GM21390 (cell line): ENCODE results near the gene EPHA6.
A peak's percentile ranks its signal among the peaks of the same experiment; 100 is the strongest.

ENCODE experiments used
- ATAC-seq: cut with Tn5 transposase; IDR thresholded peaks from one replicate; pipeline ENCODE4 v1.9.1; 2021; ENCODE audit not compliant: unreplicated experiment

EPHA6 gene

DNA sequence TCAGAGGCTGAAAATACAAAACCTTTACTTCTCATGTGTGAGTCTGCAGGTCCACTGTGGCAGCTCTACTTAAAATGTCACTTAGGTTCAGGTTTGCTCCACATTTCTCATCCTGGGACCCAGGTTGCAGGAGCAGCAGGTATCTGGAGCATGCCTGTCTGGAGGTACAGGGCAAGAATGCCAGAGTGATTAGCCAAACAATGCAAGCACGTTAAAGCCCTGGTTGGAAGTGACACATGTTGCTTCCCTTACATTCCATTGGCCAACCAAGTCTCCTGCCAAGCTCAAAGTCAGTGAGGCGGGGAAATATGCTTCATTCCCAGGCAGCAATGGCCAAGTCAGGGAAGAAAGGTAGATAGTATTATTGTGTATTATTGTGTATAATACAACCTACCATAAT lies 873.3 kb downstream of the EPHA6 start:
- no peak for ATAC-seq

DNA sequence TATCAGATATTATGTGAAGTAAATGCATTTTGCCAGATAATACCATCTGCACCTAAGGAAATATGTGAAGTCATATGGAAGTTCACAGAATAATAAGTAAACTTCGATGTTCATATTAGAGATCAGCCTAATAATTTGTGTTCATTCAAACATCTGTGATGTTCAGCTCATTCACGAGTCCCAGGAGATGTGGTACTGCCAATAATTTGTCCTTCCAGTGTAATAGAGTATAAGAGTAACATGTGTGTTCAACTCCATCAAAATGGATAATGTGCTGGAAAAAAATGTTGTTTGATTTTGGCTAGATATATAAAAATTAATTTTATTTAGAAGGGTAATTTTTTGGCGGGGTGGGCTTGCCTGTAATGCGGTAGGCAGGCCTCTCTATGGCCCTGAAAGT lies 874.7 kb downstream of the EPHA6 start:
- ATAC-seq, result no peak

- ATAC-seq, result no peak
Measured at GRCh38 chr3:97689962-97690361, 875.6 kb downstream of the EPHA6 start.

GRCh38 chr3:97691354-97691753 lies 877.0 kb downstream of the EPHA6 start:
- no peak for ATAC-seq

- ATAC-seq, result no peak
Measured at GRCh38 chr3:97692389-97692788, 878.0 kb downstream of the EPHA6 start.

DNA sequence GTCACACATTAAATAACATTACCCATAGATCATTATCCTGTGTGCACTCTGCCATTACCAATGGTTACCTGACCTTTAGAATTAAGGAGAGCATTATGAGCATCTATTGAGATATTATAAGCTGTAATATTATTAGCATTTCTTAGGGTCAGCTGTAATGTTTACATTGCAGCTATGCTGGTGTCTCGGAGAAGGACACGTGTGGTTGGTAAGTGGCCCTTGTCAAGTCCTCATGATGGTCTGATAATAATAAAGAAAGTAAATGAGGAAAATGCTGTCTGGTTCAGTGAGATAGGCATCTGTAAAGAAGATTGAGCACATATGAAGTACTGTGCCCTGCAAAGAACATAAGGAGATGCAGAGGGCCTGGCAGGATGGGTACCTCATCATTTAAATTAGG lies 878.4 kb downstream of the EPHA6 start:
- no peak for ATAC-seq

DNA sequence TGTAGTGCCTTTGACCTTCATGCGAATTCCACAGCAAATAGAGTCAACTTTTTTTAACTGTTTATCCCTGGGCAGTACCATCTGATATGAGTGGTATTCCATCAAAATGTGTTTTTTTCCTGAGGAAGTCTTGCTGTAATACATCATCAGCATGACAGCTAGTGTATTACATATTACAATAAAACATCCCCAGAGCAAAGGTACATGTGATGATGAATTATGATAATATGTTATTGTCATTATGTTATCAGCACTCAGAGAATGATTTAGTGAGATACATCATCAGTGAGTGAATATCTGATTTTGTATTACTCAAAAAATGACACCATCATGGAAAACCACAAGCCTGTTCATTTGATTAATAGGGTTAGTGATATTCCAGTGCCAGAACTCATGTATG lies 880.5 kb downstream of the EPHA6 start:
- ATAC-seq, result no peak

- no peak for ATAC-seq
Measured at GRCh38 chr3:97698691-97699090, 884.3 kb downstream of the EPHA6 start.

GRCh38 chr3:97699889-97700288 lies 885.5 kb downstream of the EPHA6 start:
- no peak for ATAC-seq

- no peak for ATAC-seq
Measured at GRCh38 chr3:97705764-97706163, 891.4 kb downstream of the EPHA6 start.

- ATAC-seq, result no peak
Measured at GRCh38 chr3:97706226-97706625, 891.8 kb downstream of the EPHA6 start.

GRCh38 chr3:97711654-97712053 lies 897.3 kb downstream of the EPHA6 start:
- ATAC-seq, result no peak

DNA sequence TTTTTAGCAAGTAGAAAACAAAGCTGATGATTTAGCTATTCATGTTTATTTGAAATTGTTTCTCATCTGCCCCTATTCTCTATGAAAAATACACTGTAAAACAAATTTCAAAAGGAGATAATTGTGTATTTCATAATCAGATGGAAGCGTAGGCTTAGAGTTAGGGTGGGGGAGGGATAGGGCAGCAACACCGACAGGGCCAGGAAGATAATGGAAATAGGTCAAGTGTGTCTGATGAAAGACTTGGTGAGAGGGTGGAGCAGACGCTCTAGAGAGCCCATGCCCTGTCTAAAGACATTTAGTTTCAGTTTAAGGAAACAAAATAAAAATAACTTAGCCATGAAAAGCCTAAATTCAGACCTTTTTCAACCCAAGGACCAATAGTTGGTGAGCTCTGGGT lies 898.5 kb downstream of the EPHA6 start:
- no peak for ATAC-seq

DNA sequence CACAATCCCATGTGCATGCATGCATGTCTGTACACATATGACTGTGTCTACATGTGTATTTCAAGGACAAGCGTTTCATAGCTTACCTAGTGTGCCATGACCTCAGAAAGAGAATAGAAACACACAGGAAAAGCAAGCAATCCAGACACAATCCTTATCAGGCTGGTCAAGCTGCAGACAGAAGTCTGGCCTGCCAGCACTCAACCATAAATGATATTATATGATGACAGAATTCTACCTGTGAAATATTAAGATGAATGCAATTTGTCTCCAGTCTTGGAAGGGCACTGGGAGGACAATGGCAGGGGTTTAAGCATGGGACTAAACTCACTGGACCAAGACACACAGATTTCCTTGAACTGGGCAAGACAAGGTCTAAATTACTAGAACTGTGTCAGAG lies 899.2 kb downstream of the EPHA6 start:
- ATAC-seq, result no peak

DNA sequence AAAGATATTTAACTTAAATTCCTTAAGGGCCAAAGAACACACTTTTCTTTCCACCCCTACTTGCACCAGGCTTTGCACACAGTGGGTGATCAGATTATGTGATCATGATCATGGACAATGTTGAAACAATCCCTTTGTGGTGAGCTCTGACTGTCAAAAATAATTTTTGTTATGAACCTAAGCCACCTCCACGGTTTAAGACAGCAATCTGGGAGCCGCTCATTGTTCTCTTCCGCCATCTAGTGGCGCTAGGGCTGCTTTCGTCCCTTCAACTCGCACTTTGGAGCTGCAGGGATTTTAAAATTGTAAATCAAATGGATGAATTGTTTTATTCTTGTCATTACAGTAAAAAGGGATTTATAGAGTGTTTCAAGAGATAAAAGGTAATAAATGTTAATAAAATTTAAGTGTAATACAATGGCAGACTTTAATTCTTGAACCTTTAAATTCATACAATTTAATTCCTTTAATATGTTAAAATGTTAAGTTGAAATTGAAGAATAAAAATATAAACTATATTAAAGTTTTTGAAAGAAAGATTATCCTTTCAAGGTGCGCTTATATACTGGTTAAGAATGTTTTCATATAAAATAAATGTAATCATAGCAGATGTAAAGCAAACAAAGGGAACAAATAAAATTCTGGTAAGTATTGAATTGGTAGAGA lies 904.9 kb downstream of the EPHA6 start:
- ATAC-seq, result peak; percentile 91

- no peak for ATAC-seq
Measured at GRCh38 chr3:97720417-97720816, 906.0 kb downstream of the EPHA6 start.

GRCh38 chr3:97721446-97721845 lies 907.1 kb downstream of the EPHA6 start:
- no peak for ATAC-seq

- ATAC-seq, result no peak
Measured at GRCh38 chr3:97736928-97737327, 922.5 kb downstream of the EPHA6 start.

GRCh38 chr3:97738761-97739160 lies 924.4 kb downstream of the EPHA6 start:
- no peak for ATAC-seq

- no peak for ATAC-seq
Measured at GRCh38 chr3:97742036-97742435, 927.6 kb downstream of the EPHA6 start.

GRCh38 chr3:97744289-97744688 lies 929.9 kb downstream of the EPHA6 start:
- no peak for ATAC-seq

GRCh38 chr3:97763586-97764406 lies 949.4 kb downstream of the EPHA6 start:
- peak; percentile 0 for ATAC-seq
